ENCODE data around the gene GJB6. TPM values are rescaled to one million over a fixed set of nuclear protein-coding genes. Genes with fewer than 3 reads are reported as not detected.
"Not testable (repeated sequence)": the region's sequence is repeated elsewhere in the genome, so short reads cannot be mapped to it uniquely, and the experiment has no call there.

GJB6 gene
- 1 to 10 TPM; 1.3 to 4.7 TPM for total RNA-seq

DNA sequence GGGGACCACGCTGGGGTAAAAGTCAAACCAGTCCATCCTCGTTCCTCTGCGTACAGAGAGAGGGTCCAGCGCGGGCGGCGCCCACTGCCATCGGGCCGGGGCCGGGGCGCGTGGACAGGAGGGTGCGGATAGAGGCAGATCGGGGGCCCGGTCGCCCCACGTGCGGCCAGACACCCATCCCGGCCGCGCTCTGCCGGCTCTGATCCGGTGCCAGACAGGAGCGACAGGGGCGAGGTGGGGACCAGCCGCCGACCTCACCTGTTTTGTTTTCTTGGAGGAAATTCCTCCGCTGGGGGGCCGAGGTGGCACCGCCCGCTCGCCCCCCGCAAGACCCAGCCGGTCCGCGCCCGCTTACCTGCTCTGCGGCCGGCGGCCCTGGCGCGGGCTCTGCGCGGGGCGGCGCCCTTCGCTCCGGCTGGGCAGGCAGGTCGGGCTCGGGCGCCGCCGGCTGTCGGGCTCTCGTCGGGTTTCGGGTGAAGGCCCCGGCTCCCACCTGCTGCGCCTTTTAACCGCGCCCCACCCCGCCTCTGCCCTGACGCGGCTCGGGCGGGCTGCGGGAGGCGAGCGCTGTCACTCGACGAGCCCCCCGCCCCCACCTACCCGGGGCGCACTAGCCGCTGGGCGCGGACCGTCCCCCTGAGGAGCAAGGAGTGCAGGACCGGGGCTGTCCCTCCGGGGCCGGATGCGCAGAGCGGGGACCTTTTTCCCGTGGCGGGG, at the start of gene GJB6:
Gene GJB6, minus strand, starts transcription at position 481 of the 717 bp plus-strand sequence. CDS start 8,839 bp downstream, outside the sequence.
- no peaks in the 10 kb centered on the region for H3K9me3 Mint-ChIP-seq
- ATAC-seq (peak; percentile 59 to 76), DNase-seq (ENCODE audit: low spot score in 2 of 2) (peak; percentile 30 to 56)
- H3K36me3 Mint-ChIP-seq = no peaks in the 10 kb centered on the region
- H3K27ac Mint-ChIP-seq = peak within 1 kb of the TSS in 1 of 2 donors; percentile 31

DNA sequence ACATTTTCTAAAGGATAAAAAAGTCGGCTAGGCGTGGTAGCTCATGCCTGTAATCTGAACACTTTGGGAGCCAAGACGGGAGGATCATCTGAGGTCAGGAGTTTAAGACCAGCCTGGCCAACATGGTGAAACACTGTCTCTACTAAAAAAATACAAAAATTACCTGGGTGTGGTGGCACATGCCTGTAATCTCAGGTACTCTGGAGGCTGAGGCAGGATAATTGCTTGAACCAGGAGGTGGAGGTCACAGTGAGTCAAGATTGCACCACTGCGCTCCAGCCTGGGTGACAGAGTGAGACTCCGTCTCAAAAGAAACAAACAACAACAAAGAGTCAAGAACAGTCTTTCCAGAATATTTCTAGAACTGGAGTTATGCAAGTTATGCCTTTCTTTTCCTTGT, 44.8 kb upstream of the GJB6 start:
- DNase-seq (ENCODE audit: low spot score in 2 of 2); ATAC-seq; H3K36me3 Mint-ChIP-seq: not testable (repeated sequence)

DNA sequence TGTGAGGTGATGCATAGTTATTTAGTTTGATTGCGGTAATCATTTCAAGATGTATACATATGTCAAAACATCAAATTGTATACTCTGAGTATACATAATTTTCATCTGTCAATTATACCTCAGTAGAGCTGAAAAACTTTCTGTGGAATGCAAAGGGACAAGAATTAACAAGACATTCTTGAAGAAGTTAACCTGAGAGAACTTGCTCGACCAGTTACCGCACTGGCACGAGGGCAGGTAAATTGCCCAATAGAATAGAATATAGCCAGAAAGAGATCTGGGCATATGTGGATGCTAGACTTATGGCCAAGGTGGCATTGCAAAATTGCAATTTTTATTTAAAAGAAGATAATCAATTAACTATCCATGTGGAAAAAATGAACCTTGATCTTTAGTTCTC, 42.3 kb upstream of the GJB6 start:
- Mint-ChIP-seq H3K27ac (no peak overlapping the region), H3K36me3 (no peaks in the 10 kb centered on the region), H3K9me3 (no peaks in the 10 kb centered on the region)
- ATAC-seq = no peak
- no peak for DNase-seq (ENCODE audit: low spot score in 2 of 2)

More for the DNA sequence above, 44.8 kb upstream of the GJB6 start:
- H3K9me3 Mint-ChIP-seq, H3K27ac Mint-ChIP-seq: not testable (repeated sequence)

DNA sequence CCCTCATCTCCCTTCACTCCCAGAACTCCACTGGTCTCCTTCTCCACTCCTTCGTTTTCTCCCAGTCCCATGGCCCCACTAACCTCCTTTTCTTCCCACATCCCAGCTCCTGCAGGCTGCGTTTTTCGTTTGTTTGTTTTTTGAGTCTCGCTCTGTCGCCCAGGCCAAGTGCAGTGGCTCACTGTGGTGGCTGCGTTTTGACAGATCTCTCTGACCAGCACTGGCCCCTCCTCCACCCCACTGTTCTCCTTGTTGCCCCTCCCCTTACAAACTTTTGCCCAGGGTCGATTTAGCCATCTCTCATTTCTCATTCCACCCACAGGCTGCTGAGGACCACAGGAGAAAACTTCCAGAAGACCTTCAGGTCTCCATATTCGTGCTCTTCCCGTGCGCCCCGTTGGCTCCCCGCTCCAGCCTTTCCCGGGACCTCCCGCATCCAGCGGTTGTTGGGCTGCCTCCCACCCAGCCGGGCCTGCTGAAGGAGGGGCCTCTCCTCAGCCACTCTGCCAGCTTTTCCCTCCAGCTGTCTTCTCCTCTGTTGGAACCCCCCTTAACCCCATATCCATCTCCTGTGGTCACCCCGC, 40.6 kb upstream of the GJB6 start:
- ATAC-seq (no peak), DNase-seq (ENCODE audit: low spot score in 2 of 2) (no peak)
- Mint-ChIP-seq H3K36me3 (no peaks in the 10 kb centered on the region), H3K9me3 (no peaks in the 10 kb centered on the region), H3K27ac (no peak overlapping the region)

DNA sequence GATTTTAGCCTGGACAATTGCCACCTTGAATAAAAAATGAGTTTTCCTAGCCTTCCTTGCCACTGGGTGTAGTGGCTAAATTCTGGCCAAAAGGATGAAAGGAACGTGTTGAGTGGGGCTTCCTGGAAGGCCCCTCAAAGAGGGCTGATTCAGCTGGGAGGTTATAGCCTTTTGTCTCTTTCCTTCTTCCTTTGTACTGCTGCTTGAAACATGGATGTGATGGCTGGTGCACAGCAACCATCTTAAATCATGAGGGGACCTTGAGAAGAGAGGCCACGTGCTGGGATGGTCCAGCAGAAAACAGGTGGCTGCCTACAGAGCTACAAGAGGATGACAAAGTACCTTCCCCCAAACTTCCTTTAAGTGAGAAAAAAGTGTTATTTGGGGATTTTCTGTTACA, 40.0 kb upstream of the GJB6 start:
- ATAC-seq = no peak
- Mint-ChIP-seq H3K9me3 (no peaks in the 10 kb centered on the region), H3K36me3 (no peaks in the 10 kb centered on the region), H3K27ac (no peak overlapping the region)
- DNase-seq (ENCODE audit: low spot score in 2 of 2) = no peak

DNA sequence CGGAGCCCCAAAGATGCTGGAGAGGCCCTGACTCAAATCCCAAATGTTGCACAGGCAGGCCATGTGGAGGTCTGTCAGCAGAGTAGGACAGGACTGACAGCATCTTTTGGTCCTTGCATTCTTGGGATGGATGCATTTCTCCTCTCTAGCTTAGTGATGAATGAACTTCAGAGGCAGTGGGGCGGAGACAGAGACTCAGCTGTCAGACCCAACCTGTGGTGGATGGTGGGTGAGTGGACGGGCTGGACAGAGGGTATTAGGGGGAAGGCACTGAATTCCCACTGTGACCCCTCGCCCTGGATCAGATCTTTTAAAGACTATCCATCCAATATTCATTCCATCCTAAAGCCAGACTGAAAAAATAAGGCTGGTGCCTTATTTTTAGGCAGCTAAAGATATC, 39.3 kb upstream of the GJB6 start:
- no peak overlapping the region for H3K27ac Mint-ChIP-seq
- ATAC-seq (no peak), DNase-seq (ENCODE audit: low spot score in 2 of 2) (no peak)
- H3K9me3 Mint-ChIP-seq = no peaks in the 10 kb centered on the region
- H3K36me3 Mint-ChIP-seq = no peaks in the 10 kb centered on the region

DNA sequence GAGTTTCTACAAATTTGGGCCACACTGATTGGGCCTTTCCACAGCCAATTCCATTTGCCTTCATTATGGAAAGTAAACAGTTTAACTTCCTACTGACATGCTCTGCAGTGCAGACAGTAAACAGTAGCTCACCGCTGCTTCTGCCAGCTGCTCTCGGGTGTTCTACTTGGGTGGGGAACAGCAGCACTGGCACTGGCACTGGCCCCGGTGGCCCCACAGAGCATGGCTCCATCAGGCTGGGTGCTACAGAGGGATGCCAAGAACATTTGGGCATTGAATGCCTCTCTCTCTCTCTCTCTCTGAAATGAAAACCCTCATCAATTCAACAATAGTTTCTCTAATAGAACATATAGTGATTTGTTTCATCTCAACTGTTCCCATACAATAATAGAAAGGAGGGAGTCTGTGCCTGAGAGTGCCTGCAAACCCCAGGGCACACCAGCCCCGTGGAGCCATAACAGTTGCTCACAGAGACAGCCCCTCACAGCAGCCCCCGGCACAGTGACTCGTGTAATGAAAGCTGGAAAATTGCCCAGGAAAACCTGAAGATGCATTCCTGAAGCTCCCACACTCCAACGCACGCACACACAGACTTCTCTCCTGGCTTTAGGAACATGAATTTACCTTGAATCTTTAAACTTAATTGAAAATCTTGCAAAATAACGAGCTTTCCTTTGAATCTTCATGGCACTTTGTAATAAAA, 38.2 kb upstream of the GJB6 start:
- H3K36me3 Mint-ChIP-seq = no peaks in the 10 kb centered on the region
- ATAC-seq (no peak), DNase-seq (ENCODE audit: low spot score in 2 of 2) (no peak)
- H3K9me3 Mint-ChIP-seq = no peaks in the 10 kb centered on the region
- H3K27ac Mint-ChIP-seq = no peak overlapping the region

DNA sequence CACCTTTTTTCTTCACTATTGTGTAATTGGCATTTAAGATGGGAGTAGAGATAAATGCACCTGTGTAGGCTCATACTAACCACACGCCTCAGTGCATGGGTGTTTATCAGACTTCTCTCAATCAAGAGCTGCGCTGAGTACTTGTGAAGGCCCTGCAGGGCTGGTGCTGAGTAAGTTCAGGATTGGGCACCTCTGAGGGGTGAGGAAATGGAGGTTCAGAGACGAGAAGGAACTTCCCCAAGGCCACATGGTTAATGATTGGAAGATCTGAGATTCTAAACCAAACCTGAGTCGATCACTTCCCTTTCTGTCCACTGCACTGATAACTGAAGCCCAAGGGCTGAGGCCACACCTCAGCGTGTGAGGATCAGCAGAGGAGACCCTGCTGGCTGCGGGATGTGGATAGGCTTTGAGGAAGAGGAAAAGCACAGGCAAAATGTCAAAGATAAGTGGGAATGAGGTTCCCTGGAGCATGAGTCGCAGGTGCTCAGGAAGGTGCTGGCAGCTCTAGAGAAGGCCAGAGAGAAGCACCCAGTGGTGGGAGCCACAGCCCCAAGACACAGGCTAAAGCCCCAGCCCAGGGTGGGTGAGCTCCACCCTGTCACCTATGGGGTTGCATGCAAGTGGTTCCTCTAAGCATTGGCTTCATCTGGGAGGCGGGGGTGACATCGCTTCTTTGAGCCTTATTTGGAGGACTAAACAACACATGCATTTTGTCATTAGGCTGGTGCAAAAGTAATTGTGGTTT, 32.3 kb upstream of the GJB6 start:
- DNase-seq (ENCODE audit: low spot score in 2 of 2) (no peak), ATAC-seq (peak; percentile 56 to 84)
- Mint-ChIP-seq H3K27ac (peak overlapping the region in 1 of 2 donors; percentile 16), H3K36me3 (no peaks in the 10 kb centered on the region), H3K9me3 (peaks cover 0 to 5% of the 10 kb centered on the region in 2 donors)

DNA sequence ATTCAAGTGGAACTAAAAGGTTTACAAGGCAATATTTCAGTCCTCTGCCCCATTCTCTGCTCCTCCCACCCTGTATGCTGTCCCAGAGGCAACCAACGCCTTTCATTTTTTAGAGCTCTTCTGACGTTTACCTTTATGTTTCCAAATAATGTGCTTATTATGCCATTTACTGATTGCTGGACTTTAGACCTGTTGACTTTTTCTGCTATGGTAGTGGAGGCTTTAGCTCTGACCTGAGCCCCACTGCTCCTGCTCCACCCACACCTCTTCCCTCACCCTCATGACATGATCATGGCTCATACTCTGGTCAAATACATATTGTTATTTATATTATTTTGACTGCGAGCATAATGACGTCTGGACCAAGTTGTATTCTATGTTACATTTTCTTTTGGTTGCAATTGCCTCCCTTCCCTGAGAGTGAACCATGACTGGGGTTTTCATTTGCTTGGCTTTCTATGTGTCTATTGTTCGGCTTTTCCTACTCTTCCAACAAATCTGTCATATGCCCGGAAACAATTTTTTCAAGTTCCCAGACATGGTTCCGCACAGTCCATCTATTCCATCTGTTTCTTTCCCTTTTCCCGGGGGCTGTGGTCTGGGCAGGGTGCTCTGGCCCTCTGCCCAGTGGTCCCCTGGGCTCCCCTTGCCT, 31.4 kb upstream of the GJB6 start:
- no peak for DNase-seq (ENCODE audit: low spot score in 2 of 2)
- Mint-ChIP-seq H3K9me3 (peaks cover 0 to 5% of the 10 kb centered on the region in 2 donors), H3K27ac (no peak overlapping the region), H3K36me3 (no peaks in the 10 kb centered on the region)
- no peak for ATAC-seq

DNA sequence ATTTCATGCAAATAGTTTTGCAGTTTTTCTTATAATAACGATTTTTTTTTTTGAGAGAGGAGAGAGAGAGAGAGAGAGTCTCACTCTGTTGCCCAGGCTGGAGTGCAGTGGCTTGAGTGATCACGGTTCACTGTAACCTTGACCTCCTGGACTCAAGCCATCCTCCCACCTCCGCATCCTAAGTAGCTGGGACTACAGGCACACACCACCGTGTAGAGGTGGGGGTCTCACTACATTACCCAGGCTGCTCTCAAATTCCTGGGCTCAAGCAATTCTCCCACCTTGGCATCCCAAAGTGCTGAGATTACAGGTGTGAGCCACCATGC, 26.8 kb upstream of the GJB6 start:
- no peak overlapping the region for H3K27ac Mint-ChIP-seq
- H3K36me3 Mint-ChIP-seq = no peaks in the 10 kb centered on the region
- no peak for ATAC-seq
- H3K9me3 Mint-ChIP-seq = peaks cover 0 to 5% of the 10 kb centered on the region in 2 donors
- DNase-seq (ENCODE audit: low spot score in 2 of 2) = no peak

DNA sequence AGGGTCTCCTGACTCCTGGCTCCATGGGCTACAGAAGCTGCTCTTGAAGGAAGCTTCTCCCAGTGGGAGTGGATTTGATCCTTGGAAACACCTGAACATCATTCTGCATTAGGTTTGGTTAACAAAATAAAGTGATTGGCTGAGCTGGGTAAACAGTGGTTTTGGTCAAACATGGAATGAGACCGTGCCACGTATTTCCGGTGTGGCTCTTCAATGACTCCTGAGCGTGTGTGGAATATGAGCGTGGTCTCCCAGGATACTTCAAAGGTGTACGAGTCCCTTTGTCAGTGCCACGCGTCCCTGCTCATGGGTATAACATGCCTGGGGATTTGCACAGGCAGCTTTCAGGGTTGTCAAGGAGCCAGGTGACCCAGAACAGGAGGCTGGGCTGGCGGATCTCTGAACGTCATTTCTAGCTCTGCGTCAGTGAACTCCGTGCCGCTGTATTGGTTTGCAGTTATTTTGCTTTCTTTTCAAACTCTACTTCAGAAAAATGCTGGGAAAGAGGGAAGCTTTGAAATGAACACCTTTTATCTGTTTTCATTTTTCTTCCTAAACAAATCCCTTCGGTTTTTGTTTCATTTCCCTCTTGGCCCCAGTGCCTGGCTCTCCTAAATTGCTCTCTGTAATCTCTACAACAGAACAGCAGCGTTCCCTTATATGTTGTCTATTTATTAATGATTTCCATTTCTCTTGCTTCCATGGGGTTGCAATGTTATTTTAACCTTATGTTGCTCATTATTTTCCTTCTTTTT, 26.3 kb upstream of the GJB6 start:
- DNase-seq (ENCODE audit: low spot score in 2 of 2) = no peak
- H3K9me3 Mint-ChIP-seq = peaks cover 0 to 5% of the 10 kb centered on the region in 2 donors
- H3K36me3 Mint-ChIP-seq = no peaks in the 10 kb centered on the region
- H3K27ac Mint-ChIP-seq = no peak overlapping the region
- ATAC-seq = no peak

DNA sequence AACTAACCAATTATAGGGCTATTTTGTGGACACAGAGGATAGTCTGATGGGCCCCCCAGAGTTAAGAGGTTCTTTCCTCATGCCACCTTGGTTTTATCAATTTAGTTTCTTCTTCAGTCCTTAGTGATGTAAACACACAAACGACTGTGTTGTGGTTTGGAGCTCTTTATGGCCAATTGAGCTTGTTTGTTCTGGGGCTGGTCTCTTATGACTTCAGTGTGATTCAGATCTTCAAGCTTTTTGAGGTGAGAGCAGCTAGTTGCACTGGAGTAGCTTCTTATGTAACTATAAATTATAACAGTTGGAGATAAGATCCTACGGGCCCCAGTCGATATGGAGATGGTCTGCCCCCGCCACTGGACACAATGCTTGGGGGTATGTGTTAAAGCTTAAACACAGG, 22.0 kb upstream of the GJB6 start:
- ATAC-seq = no peak
- no peaks in the 10 kb centered on the region for H3K36me3 Mint-ChIP-seq
- no peak overlapping the region for H3K27ac Mint-ChIP-seq
- no peaks in the 10 kb centered on the region for H3K9me3 Mint-ChIP-seq
- DNase-seq (ENCODE audit: low spot score in 2 of 2) = no peak

DNA sequence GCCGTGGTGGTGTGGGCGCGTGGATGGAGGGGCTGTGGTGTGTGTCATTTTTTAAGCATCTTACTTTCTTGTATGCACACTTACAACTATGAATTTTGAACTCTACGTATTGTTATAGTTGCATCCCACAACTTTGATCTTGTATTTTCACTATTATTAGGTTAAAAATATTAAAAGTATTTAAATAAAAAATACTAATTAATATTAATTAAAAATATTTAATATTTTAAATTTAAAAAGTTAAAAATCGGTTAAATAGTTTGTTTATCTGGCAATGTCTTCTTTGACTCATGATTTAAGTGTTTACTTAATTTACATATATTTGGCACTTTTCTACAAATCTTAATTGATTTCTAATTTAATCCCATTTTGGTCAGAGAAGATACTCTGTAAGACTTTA, 17.8 kb upstream of the GJB6 start:
- no peak for DNase-seq (ENCODE audit: low spot score in 2 of 2)
- Mint-ChIP-seq H3K9me3 (no peaks in the 10 kb centered on the region), H3K27ac (no peak overlapping the region), H3K36me3 (no peaks in the 10 kb centered on the region)
- no peak for ATAC-seq

DNA sequence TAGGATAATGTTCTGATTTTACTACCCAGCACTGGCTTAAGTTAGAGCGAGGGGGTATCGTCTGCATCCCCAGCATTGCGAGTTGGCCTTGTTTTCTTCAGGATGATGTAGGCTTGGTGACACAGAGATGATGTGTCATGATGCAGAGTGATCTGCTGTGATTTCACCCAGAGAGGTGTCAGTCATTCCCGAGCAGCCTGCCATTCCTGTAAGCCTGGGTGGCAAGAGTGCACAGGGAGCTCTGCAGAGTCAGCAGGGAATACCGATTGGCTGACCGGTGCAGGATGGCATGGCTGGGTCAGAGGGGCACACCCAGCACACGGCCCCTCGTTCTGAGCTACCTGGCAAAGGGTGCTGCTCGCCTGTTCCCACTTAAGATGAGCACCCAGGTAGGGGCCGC, 15.8 kb upstream of the GJB6 start:
- no peak overlapping the region for H3K27ac Mint-ChIP-seq
- no peak for ATAC-seq

DNA sequence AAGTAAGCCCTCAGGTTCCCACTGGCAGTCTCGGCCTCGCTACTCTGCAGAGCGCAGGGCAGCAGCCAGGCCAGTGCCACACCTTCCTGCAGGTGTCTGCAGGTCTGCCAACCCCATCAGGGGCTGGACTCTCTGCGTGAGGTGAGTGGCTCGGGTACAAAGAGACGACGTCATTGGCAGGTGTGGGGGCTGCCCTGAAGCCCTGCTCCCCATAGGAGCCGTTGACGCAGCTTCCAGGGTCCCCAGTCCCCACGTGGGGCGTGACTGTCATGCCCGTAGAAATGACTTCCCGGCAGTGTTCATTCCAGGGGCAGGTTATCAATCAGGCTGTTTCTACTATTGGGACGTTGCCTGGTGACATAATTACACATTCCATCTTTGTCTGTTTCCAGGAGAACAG, 15.3 kb upstream of the GJB6 start:
- Mint-ChIP-seq H3K36me3 (peaks cover 6 to 18% of the 10 kb centered on the region in 2 donors), H3K9me3 (peaks cover 5 to 6% of the 10 kb centered on the region in 2 donors), H3K27ac (no peak overlapping the region)
- DNase-seq (ENCODE audit: low spot score in 2 of 2) = no peak
- ATAC-seq = no peak

More for the DNA sequence above, 15.8 kb upstream of the GJB6 start:
- H3K36me3 Mint-ChIP-seq = peaks cover 2 to 12% of the 10 kb centered on the region in 2 donors
- peaks cover 2 to 3% of the 10 kb centered on the region in 2 donors for H3K9me3 Mint-ChIP-seq
- DNase-seq (ENCODE audit: low spot score in 2 of 2) = no peak

DNA sequence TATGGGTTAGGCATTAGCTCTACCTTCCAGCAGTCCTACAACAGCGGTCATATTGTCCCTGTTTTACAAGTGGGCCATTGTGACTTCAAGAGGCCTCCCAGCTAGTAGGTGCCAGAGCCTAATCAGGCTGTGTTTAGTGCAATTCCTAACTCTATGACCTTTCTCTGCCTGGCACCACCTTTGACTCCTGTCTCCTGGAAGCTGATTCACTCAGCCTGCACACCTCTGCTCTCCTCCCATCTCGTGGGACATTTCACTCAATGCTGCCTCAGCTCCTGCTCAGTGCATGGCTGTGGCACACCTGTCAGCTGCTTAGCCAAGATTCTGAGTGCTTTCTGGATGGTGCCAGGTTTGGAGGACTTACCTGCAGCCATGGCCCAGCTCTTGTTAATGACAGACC, 9.5 kb upstream of the GJB6 start:
- Mint-ChIP-seq H3K9me3 (peaks cover 5 to 6% of the 10 kb centered on the region in 2 donors), H3K36me3 (peaks cover 6 to 20% of the 10 kb centered on the region in 2 donors), H3K27ac (no peak overlapping the region)
- DNase-seq (ENCODE audit: low spot score in 2 of 2) (no peak), ATAC-seq (no peak)

All from activated naive CD4-positive, alpha-beta T cell treated with anti-CD3 and anti-CD28 coated beads, Interleukin-2, amount 50 U/mL, for 72 hours (primary cell).